K562 (cell line): ENCODE results near the gene CUL2. TPM values are rescaled to one million over a fixed set of nuclear protein-coding genes. Genes with fewer than 3 reads are reported as not detected.

Experiments used
- CBX3 ChIP-seq, 2 experiments: IDR thresholded peaks; 1 replicate in 1 of 2; 2 replicates in 1 of 2; pipeline ENCODE4 v1.6.1; 2012; ENCODE audit warnings: inconsistent platforms in 2 of 2, low read length in 2 of 2, borderline replicate concordance in 1 of 2, control low read depth in 1 of 2
- CTBP1 ChIP-seq: fragments of 450-650 bp; IDR thresholded peaks from 2 replicates; pipeline ENCODE4 v1.6.1; 2016; ENCODE audit warnings: borderline replicate concordance
- KLF16 ChIP-seq: IDR thresholded peaks from 2 replicates; pipeline ENCODE4 v1.6.1; 2016; ENCODE audit warnings: antibody characterized with exemption
- POLR3G ChIP-seq: IDR thresholded peaks from 2 replicates; pipeline ENCODE4 v1.6.1; 2011; ENCODE audit not compliant: insufficient read length, insufficient replicate concordance; ENCODE audit errors: extremely low read depth
- RBM15 ChIP-seq: fragments of 200-400 bp; formaldehyde crosslinking; IDR thresholded peaks from 2 replicates; pipeline ENCODE4 v1.6.1; 2018; ENCODE audit warnings: mild to moderate bottlenecking, low read length, moderate library complexity; ENCODE audit not compliant: insufficient read depth
- RUNX1 ChIP-seq: sonication (generic); IDR thresholded peaks from 2 replicates; pipeline ENCODE4 v1.6.1; 2016; ENCODE audit warnings: antibody characterized with exemption, low read depth
- SRSF1 ChIP-seq: fragments of 200-400 bp; formaldehyde crosslinking; IDR thresholded peaks from 2 replicates; pipeline ENCODE4 v1.6.1; 2017; ENCODE audit warnings: mild to moderate bottlenecking, low read depth, low read length, moderate library complexity
- TEAD2 ChIP-seq: fragments of 450-650 bp; IDR thresholded peaks from 2 replicates; pipeline ENCODE4 v1.6.1; 2016; ENCODE audit warnings: missing genetic modification characterization, control low read depth, missing compliant biosample characterization
- ZBTB17 ChIP-seq: fragments of 450-650 bp; formaldehyde crosslinking; IDR thresholded peaks from 2 replicates; pipeline ENCODE4 v1.4.0; 2020; ENCODE audit warnings: mild to moderate bottlenecking
- polyA plus RNA-seq, 8 experiments: library from polyadenylated mRNA; depleted of rRNA in 4 of 8; stranded (reverse) in 5 of 8; unstranded in 3 of 8; fragments of >200 nt; fragmentation: Nextera tagmentation in 2 of 8; fragmentation: Illumina TruSeq in 1 of 8; extraction: Ambion mirVana in 2 of 8; extraction: Trizol in 1 of 8; gene quantifications; 2 replicates each; pipeline versions ENCODE4 v1.2.1 to v1.2.3, GENCODE V29; 2011 to 2014; ENCODE audit warnings: inconsistent platforms in 1 of 8, missing spikeins in 1 of 8
- total RNA-seq, 7 experiments: library from RNA; depleted of rRNA in 6 of 7; stranded (reverse); fragments of >200 nt in 6 of 7; fragmentation: Illumina TruSeq in 2 of 7; extraction: Trizol in 2 of 7; gene quantifications; 2 replicates each; pipeline versions ENCODE4 v1.2.1 to v1.2.3, GENCODE V29; 2011 to 2021; ENCODE audit warnings: low replicate concordance in 1 of 7
- TF ChIP-seq, protein P1 (sequence below): sonication (generic); formaldehyde crosslinking; IDR thresholded peaks from 2 replicates; pipeline ENCODE4 v1.8.0; 2022; ENCODE audit warnings: mild to moderate bottlenecking, missing genetic modification reagents
- TF ChIP-seq, protein P2 (sequence below): fragments of 450-650 bp; IDR thresholded peaks from 2 replicates; pipeline ENCODE4 v1.7.1; 2018; ENCODE audit warnings: mild to moderate bottlenecking, low read depth; ENCODE audit not compliant: partially characterized antibody
- TF ChIP-seq, protein P3 (sequence below): sonication (generic); IDR thresholded peaks from 2 replicates; pipeline ENCODE4 v1.6.1; 2016
- TF ChIP-seq, protein P4 (sequence below): fragments of 450-650 bp; IDR thresholded peaks from 2 replicates; pipeline ENCODE4 v1.6.1; 2016; ENCODE audit warnings: low read depth

The CUL2 gene
- total and polyA plus RNA-seq, 9 of the 15 experiments (the other 6 are each of a cell fraction or from before 2014, with no cell fraction given), result 17.3 to 46.3 (median 41.2) TPM

DNA sequence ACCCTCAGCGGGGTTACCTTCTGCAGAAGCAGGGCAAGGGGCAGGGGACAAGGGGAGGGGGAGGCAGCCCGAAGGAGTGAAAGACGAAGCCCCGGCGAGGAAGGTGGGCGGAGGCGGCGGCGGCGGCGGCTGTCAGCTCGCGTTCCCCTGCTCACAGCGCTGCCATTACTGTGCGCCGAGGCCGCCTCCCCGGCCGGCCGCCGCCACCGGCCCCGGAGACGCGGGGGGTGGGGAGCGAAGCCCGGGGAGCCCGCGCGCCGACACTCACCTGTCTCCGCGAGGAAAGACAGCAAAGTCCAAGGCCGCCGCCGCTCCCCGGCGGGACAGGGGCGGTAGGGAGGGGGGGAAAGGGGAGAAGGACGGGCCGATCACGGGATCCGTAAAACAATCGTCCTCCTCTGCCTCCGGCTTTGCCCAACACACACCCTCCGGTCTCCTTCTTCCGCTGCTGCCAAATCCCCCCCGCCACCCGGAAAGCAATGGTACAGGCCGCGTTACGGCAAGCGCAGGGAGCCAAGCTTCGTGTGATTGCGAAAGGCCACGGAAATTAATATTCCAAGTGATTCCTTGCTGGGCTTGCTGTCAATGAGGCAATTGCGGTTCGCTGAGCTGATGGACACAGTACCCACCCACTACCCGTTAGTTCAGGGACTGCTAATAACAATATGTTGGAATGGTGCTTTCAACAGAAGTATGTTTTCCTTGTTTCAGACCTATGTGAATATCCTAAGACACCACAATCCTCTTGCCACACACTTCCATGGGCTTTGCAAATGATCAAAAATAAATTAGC, at the start of gene CUL2 (continued):
- TF ChIP-seq CBX3 (IDR thresholded peaks at IDR 0.05; ENCODE audit: borderline replicate concordance in 1 of 2, low read length in 2 of 2) (0 out of 3 replicates have a peak, but pooled peaks of 1 of the 2 experiments have one; percentile 40), TEAD2 (tag) (no peak), CTBP1 (peak; percentile 70), KLF16 (peak; percentile 82), POLR3G (no peak), RBM15 (no peak), ZBTB17 (CRISPR knock-in tag) (peak; percentile 15; the same call in 1 of the 2 replicates), SRSF1 (no peak), RUNX1 (no peak)
- TF ChIP-seq, protein P1, sequence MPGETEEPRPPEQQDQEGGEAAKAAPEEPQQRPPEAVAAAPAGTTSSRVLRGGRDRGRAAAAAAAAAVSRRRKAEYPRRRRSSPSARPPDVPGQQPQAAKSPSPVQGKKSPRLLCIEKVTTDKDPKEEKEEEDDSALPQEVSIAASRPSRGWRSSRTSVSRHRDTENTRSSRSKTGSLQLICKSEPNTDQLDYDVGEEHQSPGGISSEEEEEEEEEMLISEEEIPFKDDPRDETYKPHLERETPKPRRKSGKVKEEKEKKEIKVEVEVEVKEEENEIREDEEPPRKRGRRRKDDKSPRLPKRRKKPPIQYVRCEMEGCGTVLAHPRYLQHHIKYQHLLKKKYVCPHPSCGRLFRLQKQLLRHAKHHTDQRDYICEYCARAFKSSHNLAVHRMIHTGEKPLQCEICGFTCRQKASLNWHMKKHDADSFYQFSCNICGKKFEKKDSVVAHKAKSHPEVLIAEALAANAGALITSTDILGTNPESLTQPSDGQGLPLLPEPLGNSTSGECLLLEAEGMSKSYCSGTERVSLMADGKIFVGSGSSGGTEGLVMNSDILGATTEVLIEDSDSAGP (CRISPR knock-in tag), result no peak
- TF ChIP-seq, protein P2, sequence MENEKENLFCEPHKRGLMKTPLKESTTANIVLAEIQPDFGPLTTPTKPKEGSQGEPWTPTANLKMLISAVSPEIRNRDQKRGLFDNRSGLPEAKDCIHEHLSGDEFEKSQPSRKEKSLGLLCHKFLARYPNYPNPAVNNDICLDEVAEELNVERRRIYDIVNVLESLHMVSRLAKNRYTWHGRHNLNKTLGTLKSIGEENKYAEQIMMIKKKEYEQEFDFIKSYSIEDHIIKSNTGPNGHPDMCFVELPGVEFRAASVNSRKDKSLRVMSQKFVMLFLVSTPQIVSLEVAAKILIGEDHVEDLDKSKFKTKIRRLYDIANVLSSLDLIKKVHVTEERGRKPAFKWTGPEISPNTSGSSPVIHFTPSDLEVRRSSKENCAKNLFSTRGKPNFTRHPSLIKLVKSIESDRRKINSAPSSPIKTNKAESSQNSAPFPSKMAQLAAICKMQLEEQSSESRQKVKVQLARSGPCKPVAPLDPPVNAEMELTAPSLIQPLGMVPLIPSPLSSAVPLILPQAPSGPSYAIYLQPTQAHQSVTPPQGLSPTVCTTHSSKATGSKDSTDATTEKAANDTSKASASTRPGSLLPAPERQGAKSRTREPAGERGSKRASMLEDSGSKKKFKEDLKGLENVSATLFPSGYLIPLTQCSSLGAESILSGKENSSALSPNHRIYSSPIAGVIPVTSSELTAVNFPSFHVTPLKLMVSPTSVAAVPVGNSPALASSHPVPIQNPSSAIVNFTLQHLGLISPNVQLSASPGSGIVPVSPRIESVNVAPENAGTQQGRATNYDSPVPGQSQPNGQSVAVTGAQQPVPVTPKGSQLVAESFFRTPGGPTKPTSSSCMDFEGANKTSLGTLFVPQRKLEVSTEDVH, result peak; percentile 42
- TF ChIP-seq, protein P3, sequence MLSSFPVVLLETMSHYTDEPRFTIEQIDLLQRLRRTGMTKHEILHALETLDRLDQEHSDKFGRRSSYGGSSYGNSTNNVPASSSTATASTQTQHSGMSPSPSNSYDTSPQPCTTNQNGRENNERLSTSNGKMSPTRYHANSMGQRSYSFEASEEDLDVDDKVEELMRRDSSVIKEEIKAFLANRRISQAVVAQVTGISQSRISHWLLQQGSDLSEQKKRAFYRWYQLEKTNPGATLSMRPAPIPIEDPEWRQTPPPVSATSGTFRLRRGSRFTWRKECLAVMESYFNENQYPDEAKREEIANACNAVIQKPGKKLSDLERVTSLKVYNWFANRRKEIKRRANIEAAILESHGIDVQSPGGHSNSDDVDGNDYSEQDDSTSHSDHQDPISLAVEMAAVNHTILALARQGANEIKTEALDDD, result no peak
- TF ChIP-seq, protein P4, sequence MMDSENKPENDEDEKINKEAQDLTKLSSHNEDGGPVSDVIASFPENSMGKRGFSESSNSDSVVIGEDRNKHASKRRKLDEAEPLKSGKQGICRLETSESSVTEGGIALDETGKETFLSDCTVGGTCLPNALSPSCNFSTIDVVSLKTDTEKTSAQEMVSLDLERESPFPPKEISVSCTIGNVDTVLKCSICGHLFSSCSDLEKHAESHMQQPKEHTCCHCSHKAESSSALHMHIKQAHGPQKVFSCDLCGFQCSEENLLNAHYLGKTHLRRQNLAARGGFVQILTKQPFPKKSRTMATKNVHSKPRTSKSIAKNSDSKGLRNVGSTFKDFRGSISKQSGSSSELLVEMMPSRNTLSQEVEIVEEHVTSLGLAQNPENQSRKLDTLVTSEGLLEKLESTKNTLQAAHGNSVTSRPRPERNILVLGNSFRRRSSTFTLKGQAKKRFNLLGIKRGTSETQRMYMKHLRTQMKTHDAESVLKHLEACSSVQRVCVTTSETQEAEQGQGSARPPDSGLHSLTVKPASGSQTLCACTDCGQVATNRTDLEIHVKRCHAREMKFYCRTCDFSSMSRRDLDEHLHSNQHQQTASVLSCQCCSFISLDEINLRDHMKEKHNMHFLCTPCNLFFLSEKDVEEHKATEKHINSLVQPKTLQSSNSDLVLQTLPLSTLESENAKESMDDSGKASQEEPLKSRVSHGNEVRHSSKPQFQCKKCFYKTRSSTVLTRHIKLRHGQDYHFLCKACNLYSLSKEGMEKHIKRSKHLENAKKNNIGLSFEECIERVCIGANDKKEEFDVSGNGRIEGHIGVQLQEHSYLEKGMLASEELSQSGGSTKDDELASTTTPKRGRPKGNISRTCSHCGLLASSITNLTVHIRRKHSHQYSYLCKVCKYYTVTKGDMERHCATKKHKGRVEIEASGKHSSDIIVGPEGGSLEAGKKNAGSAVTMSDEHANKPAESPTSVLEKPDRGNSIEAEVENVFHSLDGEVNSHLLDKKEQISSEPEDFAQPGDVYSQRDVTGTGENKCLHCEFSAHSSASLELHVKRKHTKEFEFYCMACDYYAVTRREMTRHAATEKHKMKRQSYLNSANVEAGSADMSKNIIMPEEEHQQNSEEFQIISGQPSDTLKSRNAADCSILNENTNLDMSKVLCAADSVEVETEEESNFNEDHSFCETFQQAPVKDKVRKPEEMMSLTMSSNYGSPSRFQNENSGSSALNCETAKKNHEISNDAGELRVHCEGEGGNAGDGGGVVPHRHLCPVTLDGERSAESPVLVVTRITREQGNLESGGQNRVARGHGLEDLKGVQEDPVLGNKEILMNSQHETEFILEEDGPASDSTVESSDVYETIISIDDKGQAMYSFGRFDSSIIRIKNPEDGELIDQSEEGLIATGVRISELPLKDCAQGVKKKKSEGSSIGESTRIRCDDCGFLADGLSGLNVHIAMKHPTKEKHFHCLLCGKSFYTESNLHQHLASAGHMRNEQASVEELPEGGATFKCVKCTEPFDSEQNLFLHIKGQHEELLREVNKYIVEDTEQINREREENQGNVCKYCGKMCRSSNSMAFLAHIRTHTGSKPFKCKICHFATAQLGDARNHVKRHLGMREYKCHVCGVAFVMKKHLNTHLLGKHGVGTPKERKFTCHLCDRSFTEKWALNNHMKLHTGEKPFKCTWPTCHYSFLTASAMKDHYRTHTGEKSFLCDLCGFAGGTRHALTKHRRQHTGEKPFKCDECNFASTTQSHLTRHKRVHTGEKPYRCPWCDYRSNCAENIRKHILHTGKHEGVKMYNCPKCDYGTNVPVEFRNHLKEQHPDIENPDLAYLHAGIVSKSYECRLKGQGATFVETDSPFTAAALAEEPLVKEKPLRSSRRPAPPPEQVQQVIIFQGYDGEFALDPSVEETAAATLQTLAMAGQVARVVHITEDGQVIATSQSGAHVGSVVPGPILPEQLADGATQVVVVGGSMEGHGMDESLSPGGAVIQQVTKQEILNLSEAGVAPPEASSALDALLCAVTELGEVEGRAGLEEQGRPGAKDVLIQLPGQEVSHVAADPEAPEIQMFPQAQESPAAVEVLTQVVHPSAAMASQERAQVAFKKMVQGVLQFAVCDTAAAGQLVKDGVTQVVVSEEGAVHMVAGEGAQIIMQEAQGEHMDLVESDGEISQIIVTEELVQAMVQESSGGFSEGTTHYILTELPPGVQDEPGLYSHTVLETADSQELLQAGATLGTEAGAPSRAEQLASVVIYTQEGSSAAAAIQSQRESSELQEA, result peak; percentile 98
